ENCODE measurements around the gene RPUSD4. TPM values are rescaled to one million over a fixed set of nuclear protein-coding genes. Genes with fewer than 3 reads are reported as not detected.

Gene RPUSD4
- total RNA-seq, 1 donor, result 36.2 TPM

- Histone ChIP-seq H3K36me3 (ENCODE audit: insufficient read depth, low read length) (no peaks in the 10 kb centered on the region), H4K20me1 (ENCODE audit: insufficient read depth, low read length) (no peaks in the 10 kb centered on the region), H3K27me3 (ENCODE audit: insufficient read depth, low read length) (no peaks in the 10 kb centered on the region), H3K4me1 (ENCODE audit: insufficient read depth, low read length) (peaks cover 13% of the 10 kb centered on the region), H3K9me3 (ENCODE audit: low read depth, low read length) (no peaks in the 10 kb centered on the region), H3K4me2 (ENCODE audit: insufficient read depth, low read length) (no peak overlapping the region), H3K79me2 (ENCODE audit: insufficient read depth, low read length) (no peaks in the 10 kb centered on the region), H3K4me3 (ENCODE audit: insufficient read depth, low read length) (no peak overlapping the region), H2AFZ (ENCODE audit: low read length) (no peak overlapping the region), H3K27ac (ENCODE audit: low read depth, low read length) (no peak overlapping the region)
- no peak for DNase-seq (ENCODE audit: insufficient read length, low spot score, missing footprints)
- no peak for TF ChIP-seq CTCF (IDR thresholded peaks at IDR 0.05; ENCODE audit: extremely low read depth, low read depth, low read length)
Observed at GRCh38 chr11:126159719-126160344, 51.6 kb downstream of the RPUSD4 start.

- Histone ChIP-seq H2AFZ (ENCODE audit: low read length) (no peak overlapping the region), H3K4me1 (ENCODE audit: insufficient read depth, low read length) (peaks cover 9% of the 10 kb centered on the region), H3K4me2 (ENCODE audit: insufficient read depth, low read length) (no peak overlapping the region), H3K27ac (ENCODE audit: low read depth, low read length) (no peak overlapping the region), H3K27me3 (ENCODE audit: insufficient read depth, low read length) (peaks cover 7% of the 10 kb centered on the region), H4K20me1 (ENCODE audit: insufficient read depth, low read length) (no peaks in the 10 kb centered on the region), H3K4me3 (ENCODE audit: insufficient read depth, low read length) (no peak overlapping the region), H3K79me2 (ENCODE audit: insufficient read depth, low read length) (no peaks in the 10 kb centered on the region), H3K9me3 (ENCODE audit: low read depth, low read length) (no peaks in the 10 kb centered on the region), H3K36me3 (ENCODE audit: insufficient read depth, low read length) (no peaks in the 10 kb centered on the region)
- no peak for TF ChIP-seq CTCF (IDR thresholded peaks at IDR 0.05; ENCODE audit: extremely low read depth, low read depth, low read length)
- DNase-seq (ENCODE audit: insufficient read length, low spot score, missing footprints), result no peak
Observed at GRCh38 chr11:126158054-126158791, 53.2 kb downstream of the RPUSD4 start.

GRCh38 chr11:126157326-126158030 lies 54.0 kb downstream of the RPUSD4 start:
- Histone ChIP-seq H3K4me3 (ENCODE audit: insufficient read depth, low read length) (no peak overlapping the region), H4K20me1 (ENCODE audit: insufficient read depth, low read length) (no peaks in the 10 kb centered on the region), H3K4me2 (ENCODE audit: insufficient read depth, low read length) (no peak overlapping the region), H3K9me3 (ENCODE audit: low read depth, low read length) (no peaks in the 10 kb centered on the region), H3K36me3 (ENCODE audit: insufficient read depth, low read length) (no peaks in the 10 kb centered on the region), H3K4me1 (ENCODE audit: insufficient read depth, low read length) (peaks cover 2% of the 10 kb centered on the region), H2AFZ (ENCODE audit: low read length) (no peak overlapping the region), H3K27ac (ENCODE audit: low read depth, low read length) (no peak overlapping the region), H3K79me2 (ENCODE audit: insufficient read depth, low read length) (no peaks in the 10 kb centered on the region), H3K27me3 (ENCODE audit: insufficient read depth, low read length) (peaks cover 15% of the 10 kb centered on the region)
- DNase-seq (ENCODE audit: insufficient read length, low spot score, missing footprints), result no peak
- TF ChIP-seq CTCF (IDR thresholded peaks at IDR 0.05; ENCODE audit: extremely low read depth, low read depth, low read length), result no peak

DNA sequence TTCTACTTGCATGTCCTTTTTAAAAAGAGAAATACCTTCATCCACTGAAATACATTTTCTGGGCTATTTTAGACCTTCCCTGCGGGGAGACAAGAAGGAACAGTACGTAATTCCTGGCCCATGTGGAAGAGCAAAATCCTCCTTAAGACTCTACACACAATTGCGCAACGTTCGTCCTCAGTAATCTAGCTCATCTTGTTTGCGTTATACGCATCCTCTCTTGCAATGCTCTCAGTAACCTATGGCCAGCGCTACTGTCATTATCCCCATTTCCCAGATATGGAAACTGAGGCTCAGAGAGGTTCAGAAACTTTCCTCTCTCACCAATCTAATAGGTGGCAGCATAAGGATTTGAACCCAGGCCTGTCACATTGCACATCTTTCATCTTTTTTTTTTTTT lies 54.6 kb downstream of the RPUSD4 start:
- peaks cover 19% of the 10 kb centered on the region for H3K27me3 ChIP-seq (ENCODE audit: insufficient read depth, low read length)
- H3K4me1 ChIP-seq (ENCODE audit: insufficient read depth, low read length), result no peaks in the 10 kb centered on the region
- H4K20me1 ChIP-seq (ENCODE audit: insufficient read depth, low read length), result no peaks in the 10 kb centered on the region
- H3K4me3 ChIP-seq (ENCODE audit: insufficient read depth, low read length), result no peak overlapping the region
- no peaks in the 10 kb centered on the region for H3K79me2 ChIP-seq (ENCODE audit: insufficient read depth, low read length)
- H2AFZ ChIP-seq (ENCODE audit: low read length), result no peak overlapping the region
- H3K36me3 ChIP-seq (ENCODE audit: insufficient read depth, low read length), result no peaks in the 10 kb centered on the region
- no peak for DNase-seq (ENCODE audit: insufficient read length, low spot score, missing footprints)
- no peak for TF ChIP-seq CTCF (IDR thresholded peaks at IDR 0.05; ENCODE audit: extremely low read depth, low read depth, low read length)
- H3K9me3 ChIP-seq (ENCODE audit: low read depth, low read length), result no peaks in the 10 kb centered on the region
- no peak overlapping the region for H3K4me2 ChIP-seq (ENCODE audit: insufficient read depth, low read length)
- no peak overlapping the region for H3K27ac ChIP-seq (ENCODE audit: low read depth, low read length)
